Measurements from ENCODE around the gene HMGA1.
"Not testable (repeated sequence)": the region's sequence is repeated elsewhere in the genome, so short reads cannot be mapped to it uniquely, and the experiment has no call there.

HMGA1 gene

DNA sequence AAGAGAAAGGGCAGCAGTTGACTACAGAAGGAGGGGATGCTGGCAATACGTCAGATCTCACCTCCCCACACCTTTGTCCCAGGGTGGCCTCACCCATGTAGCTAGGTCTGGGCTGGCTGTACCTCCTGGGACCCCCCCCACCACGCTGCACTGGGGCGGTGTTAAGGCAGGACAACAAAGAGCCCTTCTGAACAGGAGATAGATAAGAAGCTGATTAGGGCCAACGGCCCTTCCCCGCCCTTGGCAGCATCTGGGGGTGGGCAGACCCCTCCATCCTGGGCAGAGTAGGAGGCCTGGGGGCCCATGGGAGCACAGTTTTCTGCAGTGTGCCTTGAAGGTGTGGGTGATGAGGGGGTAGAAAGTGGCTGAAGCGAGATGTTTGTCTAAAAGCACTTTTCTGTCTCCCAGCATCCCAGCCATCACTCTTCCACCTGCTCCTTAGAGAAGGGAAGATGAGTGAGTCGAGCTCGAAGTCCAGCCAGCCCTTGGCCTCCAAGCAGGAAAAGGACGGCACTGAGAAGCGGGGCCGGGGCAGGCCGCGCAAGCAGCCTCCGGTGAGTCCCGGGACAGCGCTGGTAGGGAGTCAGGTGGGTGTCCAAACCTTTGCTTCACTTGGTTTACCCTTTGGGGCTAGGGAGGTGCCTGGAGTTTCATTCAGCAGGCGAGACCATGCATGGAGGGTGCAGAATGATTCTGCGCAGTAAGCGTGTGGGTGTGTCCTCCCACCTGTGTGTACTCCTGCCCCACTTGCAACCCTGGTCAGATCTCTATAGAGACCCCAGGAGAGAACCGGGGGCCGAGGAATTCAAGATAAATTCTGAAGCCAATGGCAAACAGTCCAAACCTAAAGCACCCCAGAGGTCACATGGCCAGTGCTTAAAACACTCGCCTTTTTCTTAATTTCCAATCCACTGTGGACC lies 3.9 kb downstream of the HMGA1 start:
- DNase-seq (ENCODE audit: low spot score), result no peak

DNA sequence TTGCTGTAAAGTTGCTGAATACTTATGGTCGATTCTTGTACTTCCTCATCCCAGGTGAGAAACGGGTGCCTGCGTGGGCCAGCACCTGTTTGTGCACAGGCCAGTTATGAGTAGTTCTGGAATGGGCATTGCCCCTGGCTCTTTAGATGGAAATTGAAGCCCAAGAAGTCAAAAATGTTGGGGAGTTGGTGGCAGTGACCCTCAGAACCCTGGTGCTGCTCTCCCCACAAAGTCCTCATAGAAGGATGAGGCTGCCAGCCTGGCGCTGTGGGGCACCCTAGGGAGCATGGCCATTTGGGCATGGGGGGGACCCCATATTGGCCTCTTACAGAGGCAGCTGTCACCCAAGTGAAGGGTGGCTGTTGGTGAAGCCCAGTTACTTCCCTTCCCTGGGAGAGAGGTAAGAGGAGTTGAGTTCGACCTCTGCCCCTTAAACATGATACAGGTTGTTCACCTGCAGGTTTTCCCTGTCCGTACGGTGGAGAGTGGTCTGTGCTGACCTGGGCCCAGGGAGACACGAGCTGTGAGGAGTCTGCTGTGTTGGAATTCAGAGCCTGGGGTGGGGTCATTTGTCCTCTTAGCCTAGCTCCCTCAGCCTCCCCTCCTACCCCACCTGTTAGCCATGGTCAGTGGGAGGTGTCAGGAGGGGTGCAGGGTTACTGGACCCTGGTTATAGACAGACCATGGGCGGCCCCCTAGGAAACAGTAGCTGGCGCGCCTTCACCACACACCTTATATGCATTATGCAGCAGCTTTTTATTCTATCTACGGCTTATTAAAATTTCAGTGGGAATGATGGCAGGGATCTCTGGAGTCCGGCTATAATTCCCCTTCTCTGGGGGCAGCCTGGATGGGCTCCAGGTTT lies 4.9 kb downstream of the HMGA1 start:
- DNase-seq (ENCODE audit: low spot score), result no peak

DNA sequence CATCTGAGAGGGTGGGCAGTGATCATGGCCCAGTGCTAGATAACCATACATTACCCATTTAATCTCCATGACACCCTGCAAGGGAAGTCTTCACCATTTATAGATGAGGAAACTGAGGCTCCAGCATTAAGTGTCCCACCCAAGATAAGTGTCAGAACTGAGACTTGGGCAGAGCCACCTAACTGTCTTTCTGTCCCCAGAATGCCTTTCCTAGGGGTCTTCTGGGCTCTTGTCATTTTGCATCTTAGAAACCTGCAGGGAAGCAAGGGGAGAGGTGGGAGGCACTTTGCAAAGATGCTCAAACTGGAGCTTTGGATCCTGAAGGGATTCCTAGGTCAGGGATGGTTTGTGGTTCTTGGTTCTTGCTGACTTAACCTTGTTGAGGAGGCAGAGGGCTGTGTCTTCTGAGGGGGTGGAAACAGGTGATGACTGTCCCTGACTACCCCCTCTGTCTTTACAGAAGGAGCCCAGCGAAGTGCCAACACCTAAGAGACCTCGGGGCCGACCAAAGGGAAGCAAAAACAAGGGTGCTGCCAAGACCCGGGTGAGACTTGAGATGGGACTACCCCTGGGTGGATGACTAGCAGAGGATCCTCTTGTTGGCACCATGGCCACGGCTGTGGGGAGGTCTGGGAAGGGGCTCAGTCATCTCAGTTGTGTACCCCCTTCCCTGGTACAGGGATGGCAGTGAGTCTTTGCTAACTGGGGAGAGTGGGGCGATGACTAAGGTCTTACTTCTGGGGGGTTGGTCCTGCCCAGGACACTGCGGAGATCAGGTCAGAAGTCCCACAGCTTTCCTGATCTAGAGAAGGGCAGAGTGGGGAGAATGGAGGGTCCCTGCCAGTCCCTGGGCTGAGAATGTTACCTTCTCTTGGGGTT lies 5.8 kb downstream of the HMGA1 start:
- DNase-seq (ENCODE audit: low spot score), result no peak

DNA sequence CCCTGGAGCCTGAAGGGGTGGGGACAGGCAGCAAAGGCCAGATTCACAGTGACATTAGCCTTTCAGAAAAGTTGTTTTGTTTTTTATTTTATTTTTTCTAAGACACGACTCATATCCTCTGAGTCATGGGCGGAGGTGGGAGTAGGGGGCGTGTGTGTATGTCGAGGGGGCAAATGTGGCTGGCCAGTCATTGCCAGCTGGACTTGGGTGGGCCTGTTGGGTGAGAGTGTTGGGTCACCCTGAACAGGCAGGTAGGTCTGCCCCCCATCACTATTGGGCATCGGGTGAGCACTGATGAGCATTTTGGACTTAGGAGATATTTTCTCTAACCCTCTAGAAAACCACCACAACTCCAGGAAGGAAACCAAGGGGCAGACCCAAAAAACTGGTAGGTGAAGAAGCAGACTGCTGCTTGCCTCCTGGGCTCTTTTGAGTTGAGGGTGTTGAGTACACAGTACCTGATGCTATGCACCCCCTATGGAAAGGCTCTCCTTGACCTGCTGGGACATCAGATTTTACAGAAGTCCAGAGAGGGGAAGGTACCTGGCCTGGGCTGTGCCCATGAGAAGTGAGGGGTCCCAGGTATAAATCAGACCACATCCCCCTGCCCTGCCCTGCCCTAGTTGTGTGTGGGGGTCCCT lies 6.6 kb downstream of the HMGA1 start:
- DNase-seq (ENCODE audit: low spot score), result no peak

DNA sequence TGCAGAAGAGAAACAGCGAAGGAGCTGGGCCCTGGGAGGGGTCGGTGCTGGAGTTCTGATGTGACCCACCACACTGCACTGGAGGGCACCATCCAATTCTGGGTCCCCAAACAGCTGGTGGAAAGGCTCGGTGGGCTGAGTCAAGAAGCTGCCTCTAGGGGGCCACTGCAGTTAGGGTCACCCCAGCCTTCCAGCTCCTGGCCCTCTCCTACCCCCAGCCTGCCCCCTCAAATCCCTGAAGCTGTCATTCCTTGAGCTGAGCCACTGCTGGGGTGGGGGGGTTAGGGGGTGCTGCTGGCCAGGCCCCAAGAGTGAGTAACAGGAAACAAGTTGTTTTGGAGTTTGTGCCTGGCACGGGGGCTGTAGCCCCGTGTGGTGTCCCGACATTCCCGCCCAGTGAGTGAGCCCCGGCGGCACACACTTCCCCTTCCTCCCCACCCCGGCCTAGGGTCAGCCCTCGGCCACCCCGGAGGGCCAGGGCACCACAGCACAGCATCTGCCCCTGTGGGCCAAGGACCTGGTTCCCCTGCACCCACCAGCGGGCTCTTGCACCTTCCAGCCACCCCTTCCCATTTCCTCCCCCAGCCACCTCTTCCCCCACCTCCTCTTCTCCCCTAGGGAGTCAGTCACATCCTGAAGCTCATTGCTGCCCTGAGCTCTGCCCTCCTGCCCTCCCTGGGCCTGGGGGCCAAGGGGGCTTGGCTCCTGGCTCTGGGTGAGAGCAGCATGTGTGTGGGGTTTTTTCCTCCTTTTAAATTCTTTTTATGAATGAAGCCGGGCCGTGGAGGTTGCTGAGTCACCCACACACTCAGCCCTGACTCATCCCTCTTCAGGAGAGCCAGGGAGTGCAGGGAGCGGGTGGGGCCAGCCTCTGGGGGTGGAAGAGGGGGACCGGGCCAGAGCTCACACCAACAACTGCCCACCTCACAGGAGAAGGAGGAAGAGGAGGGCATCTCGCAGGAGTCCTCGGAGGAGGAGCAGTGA lies 7.5 kb downstream of the HMGA1 start:
- peak; percentile 43 for DNase-seq (ENCODE audit: low spot score)

DNA sequence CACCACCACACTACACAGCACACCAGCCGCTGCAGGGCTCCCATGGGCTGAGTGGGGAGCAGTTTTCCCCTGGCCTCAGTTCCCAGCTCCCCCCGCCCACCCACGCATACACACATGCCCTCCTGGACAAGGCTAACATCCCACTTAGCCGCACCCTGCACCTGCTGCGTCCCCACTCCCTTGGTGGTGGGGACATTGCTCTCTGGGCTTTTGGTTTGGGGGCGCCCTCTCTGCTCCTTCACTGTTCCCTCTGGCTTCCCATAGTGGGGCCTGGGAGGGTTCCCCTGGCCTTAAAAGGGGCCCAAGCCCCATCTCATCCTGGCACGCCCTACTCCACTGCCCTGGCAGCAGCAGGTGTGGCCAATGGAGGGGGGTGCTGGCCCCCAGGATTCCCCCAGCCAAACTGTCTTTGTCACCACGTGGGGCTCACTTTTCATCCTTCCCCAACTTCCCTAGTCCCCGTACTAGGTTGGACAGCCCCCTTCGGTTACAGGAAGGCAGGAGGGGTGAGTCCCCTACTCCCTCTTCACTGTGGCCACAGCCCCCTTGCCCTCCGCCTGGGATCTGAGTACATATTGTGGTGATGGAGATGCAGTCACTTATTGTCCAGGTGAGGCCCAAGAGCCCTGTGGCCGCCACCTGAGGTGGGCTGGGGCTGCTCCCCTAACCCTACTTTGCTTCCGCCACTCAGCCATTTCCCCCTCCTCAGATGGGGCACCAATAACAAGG lies 8.5 kb downstream of the HMGA1 start:
- not testable (repeated sequence) for DNase-seq (ENCODE audit: low spot score)

DNA sequence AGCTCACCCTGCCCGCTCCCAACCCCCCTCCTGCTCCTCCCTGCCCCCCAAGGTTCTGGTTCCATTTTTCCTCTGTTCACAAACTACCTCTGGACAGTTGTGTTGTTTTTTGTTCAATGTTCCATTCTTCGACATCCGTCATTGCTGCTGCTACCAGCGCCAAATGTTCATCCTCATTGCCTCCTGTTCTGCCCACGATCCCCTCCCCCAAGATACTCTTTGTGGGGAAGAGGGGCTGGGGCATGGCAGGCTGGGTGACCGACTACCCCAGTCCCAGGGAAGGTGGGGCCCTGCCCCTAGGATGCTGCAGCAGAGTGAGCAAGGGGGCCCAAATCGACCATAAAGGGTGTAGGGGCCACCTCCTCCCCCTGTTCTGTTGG lies 9.1 kb downstream of the HMGA1 start:
- not testable (repeated sequence) for DNase-seq (ENCODE audit: low spot score)

DNA sequence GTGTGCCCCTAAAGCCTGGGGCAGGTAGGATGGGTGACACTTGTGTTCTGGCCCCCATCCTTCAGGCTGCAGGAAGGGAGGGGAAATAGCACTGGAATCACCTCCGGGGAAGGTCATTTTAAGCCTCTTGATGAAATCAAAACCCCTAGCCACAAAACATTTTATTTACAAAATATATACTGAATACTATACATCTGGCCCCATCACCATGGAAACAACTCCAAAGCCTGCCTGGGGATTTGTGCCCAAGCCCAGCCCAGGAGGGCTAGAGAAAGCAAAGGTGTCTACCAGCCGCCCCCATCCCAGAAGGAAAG lies 9.5 kb downstream of the HMGA1 start:
- DNase-seq (ENCODE audit: low spot score), result no peak

DNA sequence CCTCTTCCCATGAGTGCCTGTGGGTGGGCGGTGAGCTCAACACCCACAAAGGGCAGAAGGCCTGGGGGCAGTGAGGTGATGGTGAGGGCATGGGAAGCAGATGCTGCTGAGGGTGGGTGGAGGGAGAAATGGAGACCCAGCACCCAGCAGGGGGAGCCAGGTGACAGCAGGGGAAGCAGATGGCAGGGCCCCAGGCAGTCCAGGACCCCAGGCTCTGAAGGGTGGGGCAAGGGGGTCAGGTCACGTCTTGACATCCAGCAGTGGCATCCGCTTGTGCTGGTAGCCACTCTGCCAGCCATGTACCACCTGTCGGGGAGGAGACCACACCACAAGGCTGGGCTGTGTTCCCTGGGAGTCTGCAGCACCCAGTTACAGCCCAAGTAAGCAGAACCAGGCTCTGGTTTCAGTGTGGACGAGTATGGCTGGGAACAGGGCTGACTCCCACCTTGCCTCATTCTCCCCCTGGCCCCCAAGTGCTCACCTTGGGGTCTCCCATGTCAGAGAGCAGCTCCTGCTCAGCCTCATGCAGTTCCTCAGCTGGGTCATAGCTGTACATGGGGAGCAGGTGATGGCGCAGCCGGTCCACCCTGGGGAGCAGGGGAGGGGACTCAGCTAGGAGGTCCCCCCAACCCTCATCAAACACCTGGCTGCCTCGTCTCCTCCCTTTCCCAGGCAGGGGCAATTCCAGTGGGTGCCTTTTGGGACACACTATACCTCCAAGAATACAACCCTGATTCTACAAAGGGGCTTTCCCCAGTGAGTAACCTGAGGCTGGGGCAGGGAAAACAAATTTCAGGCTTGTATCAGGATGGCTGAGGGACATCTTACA lies 10.1 kb downstream of the HMGA1 start:
- DNase-seq (ENCODE audit: low spot score), result peak; percentile 49

DNA sequence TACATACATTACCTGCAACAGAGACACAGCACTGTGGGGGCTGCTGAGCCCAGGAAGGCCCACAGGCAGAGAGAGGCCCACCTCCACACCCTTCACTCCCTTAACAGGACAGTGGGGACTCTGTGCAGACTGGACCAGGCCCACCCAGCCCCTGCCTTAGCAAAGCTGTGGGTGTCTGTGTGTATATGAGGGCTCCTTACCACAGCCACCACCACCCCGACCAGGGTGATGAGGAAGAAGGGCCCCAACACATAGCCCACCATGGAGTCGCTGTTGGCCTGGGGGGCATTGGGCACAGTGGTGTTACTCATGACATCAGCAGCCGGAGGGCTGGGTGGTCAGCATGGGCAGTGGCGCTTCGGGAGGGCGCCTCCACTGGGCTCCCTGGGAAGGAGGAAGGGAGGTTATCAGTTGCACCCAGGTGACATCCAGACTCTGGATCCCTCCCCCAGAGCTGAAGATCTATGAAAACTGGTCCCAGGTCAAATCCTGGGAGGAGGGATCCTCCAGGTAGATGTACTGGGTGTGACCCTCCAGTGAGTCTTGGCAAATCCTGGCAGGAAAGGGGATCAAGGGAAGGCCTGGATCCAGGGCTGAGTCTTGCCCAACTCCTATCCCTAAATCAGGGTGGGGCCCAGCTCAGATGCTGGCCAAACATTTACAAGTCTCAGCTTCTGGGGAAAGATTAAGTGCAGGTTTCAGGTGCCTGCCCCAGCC lies 11.0 kb downstream of the HMGA1 start:
- no peak for DNase-seq (ENCODE audit: low spot score)

DNA sequence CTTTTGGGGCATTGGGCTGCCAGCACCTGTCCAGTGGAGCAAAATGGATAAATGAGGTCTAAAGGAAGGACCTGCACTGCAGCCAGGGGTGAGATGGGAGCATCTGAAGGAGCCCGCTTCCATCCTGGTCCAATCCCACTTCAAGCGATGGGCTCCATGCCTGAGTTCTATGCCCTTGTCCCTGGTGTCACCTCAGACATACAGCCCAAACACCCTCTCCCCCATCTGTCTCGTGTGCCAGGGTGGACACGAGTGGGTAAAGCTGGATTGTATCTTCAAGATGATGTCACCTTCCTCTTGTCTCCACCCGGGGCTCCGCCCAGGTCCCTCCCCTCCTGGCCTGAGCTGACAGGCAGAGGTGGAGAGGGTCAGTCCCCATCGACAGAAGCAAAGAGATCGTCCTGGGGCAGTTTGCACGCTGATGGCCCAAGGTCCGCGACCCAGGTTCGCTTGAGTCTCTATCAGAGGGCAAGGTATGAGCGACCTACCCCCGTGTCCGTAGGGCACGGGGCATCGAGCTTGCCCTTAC lies 11.6 kb downstream of the HMGA1 start:
- peak; percentile 31 for DNase-seq (ENCODE audit: low spot score)

DNA sequence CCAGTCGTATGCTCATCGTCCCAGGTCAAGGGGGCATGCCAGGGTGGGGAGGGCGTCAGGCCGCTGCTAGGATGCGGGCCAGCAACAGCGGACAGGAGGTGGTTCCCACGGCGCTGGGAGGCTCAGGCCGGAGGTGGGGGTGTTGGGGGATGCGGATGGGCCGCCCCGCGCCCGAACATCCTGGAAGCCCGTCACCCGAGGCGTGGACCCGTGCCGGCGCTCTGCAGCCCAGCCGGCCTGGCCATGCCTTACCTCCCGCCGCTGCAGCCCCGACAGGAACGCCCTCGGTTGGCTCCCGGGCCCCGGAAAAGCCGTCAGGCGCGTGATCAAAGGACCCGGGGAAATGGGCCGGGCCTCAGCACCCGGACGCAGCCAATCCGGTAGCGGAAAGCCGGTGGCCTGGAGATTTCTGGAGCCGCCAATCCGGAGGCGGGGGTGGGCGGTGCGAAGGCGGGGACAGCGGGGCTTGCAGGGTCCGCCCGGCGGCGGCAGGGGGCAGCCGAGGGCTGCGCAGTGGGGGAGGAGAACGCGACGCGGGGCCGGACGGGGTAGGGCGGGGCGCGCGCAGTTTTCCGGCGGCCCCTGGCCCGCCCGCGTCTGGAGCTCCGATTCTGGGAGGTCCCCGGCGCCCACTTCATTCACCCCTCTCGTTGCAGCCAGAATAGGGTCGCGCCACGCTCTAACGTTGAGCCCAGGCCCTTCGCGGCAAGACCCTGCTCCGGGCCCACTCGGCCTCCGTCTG lies 12.2 kb downstream of the HMGA1 start, which contains the start of gene SMIM29:
Gene SMIM29 (minus strand): TSS at position 280 of the 742 bp plus-strand sequence. CDS start 1,215 bp downstream, outside the sequence.
- DNase-seq (ENCODE audit: low spot score), result peak; percentile 94

DNA sequence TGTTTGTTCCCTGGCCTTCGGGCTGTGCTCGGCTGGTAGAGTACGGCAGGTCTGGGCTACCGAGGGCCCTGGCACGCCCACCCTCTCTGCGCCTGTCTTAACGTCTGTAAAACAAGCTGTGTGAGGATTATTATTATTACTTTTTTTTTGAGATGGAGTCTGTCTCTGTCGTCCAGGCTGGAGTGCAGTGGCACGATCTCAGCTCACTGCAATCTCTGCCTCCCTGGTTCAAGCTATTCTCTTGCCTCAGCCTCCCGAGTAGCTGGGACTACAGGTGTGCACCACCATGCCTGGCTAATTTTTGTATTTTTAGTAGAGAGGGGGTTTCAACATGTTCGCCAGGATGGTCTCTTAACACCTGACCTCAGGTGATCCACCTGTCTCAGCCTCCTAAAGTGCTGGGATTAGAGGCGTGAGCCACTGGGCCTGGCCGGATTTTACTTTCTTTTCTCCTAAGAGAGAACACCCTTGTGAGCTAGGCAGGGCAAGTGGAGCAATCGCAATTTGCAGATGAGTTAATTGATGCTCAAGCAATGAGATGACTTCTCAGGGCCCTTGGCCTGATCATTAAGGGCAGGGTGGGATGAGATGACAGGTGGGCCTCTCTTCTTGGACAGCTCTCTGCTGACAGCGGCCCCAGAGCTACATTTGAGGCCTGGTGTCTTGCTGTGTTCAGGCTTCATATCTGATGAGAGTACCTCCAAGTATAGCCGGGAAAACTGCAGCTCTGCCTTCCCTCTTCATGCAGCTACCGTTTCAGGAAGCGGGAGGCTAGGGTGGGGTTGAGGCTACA lies 13.0 kb downstream of the HMGA1 start:
- DNase-seq (ENCODE audit: low spot score), result no peak

DNA sequence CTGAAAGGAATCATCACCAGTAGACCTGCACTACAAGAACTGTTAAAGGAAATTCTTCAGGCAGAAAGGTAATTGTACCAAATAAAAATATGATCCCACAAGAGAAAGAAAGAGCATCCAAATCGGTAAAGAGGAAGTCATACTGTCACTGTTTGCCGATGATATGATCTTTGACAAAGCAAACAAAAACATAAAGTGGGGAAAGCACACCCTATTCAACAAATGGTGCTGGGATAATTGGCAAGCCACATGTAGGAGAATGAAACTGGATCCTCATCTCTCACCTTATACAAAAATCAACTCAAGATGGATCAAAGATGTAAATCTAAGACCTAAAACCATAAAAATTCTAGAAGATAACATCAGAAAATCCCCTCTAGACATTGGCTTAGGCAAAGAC lies 15.7 kb downstream of the HMGA1 start:
- not testable (repeated sequence) for DNase-seq (ENCODE audit: low spot score)

DNA sequence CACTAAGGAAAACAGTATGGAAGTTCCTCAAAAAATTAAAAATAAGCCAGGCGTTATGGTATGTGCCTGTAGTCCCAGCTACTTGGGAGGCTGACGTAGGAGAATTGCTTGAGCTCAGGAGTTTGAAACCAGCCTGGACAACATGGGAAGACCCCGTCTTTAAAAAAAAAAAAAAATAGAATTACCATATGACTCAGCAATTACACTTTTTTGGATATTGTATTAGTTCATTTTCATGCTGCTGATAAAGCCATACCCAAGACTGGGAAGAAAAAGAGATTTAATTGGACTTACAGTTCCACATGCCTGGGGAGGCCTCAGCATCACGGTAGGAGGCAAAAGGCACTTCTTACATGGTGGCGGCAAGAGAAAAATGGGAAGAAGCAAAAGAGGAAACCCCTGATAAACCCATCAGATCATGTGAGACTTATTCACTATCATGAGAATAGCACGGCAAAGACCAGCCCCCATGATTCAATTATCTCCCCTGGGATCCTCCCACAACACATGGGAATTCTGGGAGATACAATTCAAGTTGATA lies 22.9 kb downstream of the HMGA1 start:
- no peak for DNase-seq (ENCODE audit: low spot score)

Data from iPS-NIHi11 (cell line).